T-helper 1 cell treated with Interleukin-12 subunit alpha and Interleukin-12 subunit beta and Interleukin-4 antibody, amounts not matched to agents 30 ng/mL and 1 ng/mL, for 36 hours (primary cell): ENCODE data around the gene RTL1. TPM values are rescaled to one million over a fixed set of nuclear protein-coding genes. Genes with fewer than 3 reads are reported as not detected.

Experiments used
- intact Hi-C: fragments of 100-400 bp; cut with micrococcal nuclease; formaldehyde crosslinking; loops from one replicate; pipeline ENCODE4 v1.15.1; 2024
- total RNA-seq: library from RNA; stranded (reverse); gene quantifications from 2 replicates; pipeline ENCODE4 v1.2.3, GENCODE V29; 2022

The RTL1 gene
- total RNA-seq, 1 donor from 2014 or later: not detected

GRCh38 chr14:100898935-100899883 is 4.3 kb downstream of the RTL1 start:
- intact Hi-C loops: no loop called here

DNA sequence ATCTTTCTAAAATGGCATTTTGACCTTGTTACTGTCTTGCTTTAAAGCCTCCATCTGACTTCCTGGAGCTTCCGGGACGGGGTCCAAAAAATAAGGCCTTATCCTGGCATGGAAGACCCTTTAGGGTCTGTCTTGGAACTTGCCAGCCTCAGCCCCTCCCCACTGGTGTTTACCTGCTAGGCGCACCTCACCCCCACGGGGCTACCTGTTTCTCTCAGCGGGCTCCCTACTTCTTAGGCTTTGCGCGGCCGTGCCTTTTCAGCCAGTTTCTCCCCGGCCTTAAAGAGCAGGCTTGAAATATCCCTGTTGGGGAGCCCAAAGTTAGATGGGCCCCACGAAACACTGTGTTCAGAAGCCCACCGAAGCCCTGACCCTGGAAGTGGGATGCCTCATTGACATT is 5.1 kb downstream of the RTL1 start:
- intact Hi-C loops: no loop called here

DNA sequence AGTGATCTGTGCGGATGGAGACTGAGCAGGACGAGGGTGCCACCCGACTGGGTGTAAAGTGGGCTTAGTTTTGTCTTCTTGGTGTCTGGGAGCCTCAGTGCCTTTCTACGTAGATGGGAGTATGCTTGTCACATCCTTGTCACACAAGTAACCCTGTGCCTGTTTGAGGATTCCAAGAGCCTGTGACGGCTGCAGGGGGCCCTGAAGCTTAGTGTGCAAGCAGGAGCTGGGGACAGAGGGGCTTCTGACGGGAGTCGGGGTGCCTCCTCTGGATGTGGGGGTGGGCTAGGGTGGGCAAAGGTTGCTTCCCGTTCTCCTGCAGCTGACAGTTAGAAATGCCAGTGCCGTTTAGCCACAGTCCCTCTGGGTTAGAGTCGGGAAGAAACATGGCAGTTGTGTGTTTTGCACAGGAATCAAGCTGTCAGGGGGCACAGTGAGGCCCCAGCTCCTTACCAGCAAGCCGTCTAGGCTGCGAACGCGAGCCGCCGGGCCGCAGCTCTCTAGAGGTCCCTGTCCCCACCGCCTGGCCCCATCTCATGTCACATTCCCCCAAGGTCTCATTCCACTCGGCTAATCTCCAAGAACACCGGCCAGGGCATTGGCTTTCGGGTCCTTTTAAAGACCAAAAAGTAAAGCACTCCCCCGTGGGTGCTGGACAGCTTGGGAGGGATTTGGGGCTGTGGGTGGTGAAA is 7.0 kb downstream of the RTL1 start:
- intact Hi-C loops: no loop called here

DNA sequence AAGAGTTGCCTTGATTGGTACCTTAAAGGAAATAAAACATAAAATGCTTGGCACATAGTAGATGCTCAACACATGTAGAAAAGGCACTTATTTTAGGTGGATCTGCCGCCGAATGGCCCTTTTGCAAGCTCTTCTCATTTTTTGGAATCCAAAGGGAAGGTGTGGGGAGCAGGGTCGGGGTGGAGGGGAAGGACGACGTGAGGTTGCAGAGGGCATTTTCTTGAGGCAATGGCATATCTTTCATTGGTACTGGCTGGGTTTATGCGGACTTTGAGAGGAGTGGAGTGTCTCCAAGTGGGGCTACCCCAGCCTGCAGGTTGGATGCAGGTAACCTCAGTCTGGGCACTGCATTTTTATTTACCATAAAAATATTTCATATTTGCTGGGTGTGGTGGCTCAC is 8.1 kb downstream of the RTL1 start:
- intact Hi-C loops: no loop called here

GRCh38 chr14:100894416-100894815 is 9.1 kb downstream of the RTL1 start:
- intact Hi-C loops: no loop called here

GRCh38 chr14:100893760-100894159 is 9.8 kb downstream of the RTL1 start:
- intact Hi-C loops: no loop called here

DNA sequence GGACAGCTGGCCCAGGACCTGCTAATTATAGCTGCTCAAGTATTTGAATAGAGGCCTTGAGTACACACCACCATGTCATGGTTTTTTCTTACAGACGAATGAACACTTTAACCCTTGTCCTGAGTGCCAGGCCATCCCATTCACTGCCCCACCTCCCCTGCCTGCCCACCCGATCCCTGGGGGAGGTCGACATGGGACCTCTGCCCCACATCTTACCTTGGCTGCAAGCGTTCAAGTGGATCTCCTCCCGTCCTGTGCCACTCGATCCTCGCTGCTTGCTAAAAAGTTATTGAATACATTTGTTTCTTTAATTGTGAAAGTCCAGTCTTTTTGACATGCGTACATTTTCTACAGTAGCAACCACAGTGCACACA is 10.3 kb downstream of the RTL1 start:
- intact Hi-C loops: no loop called here

- intact Hi-C loops: no loop called here
These were observed 10.9 kb downstream of the RTL1 start for GRCh38 chr14:100892496-100893227.

DNA sequence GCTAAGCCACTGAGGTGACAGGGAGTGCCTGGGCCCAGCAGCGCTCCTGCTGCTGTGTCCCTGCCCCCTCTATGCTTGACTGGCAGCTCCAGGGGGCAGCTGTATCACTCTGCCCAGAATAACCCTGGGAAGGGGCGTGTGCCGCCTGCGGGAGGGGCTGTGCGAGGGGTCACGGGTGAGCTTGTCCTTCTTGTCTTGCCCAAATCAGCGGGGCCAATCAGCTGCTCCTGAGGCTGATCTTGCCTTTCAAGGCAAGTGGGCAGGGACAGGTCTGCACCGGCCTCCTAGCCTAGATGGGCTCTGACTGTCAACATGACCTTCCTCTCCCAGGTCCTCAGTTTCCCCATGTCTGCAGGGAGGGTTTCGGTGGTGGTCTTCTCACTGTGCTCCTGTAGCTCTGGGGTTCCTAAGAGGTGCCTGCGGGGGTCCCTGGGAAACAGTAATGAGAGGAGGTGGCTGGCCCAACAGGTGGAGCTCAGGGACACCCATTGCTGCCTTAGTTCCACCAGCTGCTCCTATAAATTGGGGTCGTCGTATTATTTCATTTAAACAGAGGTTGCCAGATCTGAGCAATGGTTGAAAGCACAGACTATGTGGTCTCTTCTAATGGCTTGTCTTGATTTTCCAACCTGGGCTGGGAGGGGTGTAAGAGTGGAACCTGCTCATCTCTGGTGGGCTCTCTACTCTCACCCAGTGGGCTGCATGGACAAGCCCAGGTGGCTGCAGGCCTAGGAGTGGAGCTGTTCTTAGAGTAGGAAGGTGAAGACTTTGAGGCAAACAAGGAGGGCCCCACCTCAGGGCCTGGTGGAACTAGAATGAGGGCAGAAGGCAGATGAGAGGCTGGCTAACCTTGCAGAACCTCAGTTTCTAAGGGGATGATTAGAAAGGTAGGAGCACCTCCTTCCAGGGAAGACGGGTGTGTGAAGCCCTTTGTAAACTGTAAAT is 11.7 kb downstream of the RTL1 start:
- intact Hi-C loops: no loop called here

- intact Hi-C loops: no loop called here
These were observed 12.5 kb downstream of the RTL1 start for GRCh38 chr14:100891051-100891450.

- intact Hi-C loops: no loop called here
These were observed 13.3 kb downstream of the RTL1 start for GRCh38 chr14:100890061-100890850.

DNA sequence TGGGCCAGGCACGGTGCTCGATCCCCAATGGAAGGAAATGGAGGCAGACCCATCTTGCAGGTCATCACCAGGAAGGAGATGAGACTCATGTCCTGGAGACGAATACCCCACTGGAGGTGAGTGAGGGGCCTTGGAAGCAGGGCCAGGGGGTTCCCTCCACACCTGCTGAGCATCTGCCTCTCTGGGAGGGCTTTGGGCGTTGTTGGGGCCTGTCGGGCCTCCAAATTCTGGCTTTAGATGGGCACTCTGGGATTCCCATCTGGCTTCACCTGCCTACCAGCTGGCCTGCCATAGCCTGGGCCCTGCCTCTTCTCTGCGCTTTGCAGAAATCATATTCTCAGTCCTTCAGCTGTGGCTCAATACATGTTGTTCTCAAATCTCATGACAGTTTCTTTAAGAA is 13.9 kb downstream of the RTL1 start:
- intact Hi-C loops: no loop called here

- intact Hi-C loops: no loop called here
These were observed 14.7 kb downstream of the RTL1 start for GRCh38 chr14:100888789-100889315.

DNA sequence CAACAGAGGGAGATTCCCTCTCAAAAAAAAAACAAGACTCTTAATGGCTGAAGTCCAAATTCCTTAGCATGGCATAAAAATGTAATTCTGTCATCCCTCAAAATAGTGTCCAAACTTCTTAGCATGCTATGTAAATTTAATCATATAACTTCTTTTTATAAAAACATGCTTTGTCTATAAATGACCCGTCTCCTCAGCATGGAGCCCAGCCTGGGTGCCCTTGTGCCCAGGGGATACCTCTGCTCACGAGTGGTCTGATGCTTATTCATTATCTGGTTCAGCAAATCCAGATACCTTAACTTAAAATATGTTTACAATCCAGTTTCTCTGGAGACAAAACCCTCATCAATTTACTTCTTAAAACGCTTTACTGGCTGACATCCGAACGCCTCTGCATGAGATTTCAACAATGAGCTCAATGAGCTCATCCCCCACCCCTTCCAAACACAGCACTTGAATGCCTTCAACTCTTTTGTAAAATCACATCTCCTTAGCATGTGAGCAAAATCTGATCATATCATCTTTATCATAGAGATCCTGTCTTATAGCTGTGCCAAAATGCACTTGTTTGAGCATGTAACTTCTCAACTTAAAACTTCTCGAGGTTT is 15.7 kb downstream of the RTL1 start:
- intact Hi-C loops: no loop called here

GRCh38 chr14:100885617-100886016 is 17.9 kb downstream of the RTL1 start:
- intact Hi-C loops: no loop called here

DNA sequence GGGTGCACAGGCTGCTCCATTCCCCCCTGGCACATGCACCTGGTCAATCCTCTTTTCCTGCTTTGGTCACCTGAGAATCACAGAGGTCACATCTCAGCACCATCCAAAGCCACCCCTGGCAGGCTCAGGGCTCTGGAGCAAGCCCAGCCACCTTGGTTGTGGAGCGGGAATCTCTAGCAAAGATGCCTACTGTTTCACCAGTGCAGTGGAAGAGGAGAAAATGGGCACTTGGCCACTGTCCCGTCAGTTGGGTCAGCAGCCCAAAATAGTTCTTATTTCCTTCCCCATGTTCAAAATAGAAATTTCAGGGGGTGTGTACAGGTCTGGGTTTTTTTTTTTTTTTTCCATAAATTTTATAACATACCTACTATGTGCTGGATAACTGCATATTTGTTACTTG is 18.3 kb downstream of the RTL1 start:
- intact Hi-C loops: no loop called here

- intact Hi-C loops: no loop called here
These were observed 19.1 kb downstream of the RTL1 start for GRCh38 chr14:100884456-100884855.

GRCh38 chr14:100883789-100884101 is 19.8 kb downstream of the RTL1 start:
- intact Hi-C loops: no loop called here

GRCh38 chr14:100882991-100883788 is 20.3 kb downstream of the RTL1 start:
- intact Hi-C loops: no loop called here
